Skeletal muscle satellite cell (primary cell): Measurements from ENCODE around the gene ADSS1.

Experiments
- H3K27me3 ChIP-seq: 2 replicates; pipeline ENCODE4 v1.7.0; 2013; ENCODE audit warnings: low read length; ENCODE audit not compliant: control insufficient read depth, insufficient read depth
- H3K36me3 ChIP-seq: 2 replicates; pipeline ENCODE4 v1.7.0; 2013; ENCODE audit warnings: mild to moderate bottlenecking, control low read depth, low read length; ENCODE audit not compliant: insufficient read depth
- H3K4me1 ChIP-seq: 2 replicates; pipeline ENCODE4 v1.7.0; 2013; ENCODE audit warnings: low read length; ENCODE audit not compliant: control insufficient read depth, insufficient read depth
- H3K4me2 ChIP-seq: 2 replicates; pipeline ENCODE4 v1.7.0; 2013; ENCODE audit warnings: mild to moderate bottlenecking, low read length
- H3K4me3 ChIP-seq: 2 replicates; pipeline ENCODE4 v1.7.0; 2013; ENCODE audit warnings: low read length
- H3K9ac ChIP-seq: 2 replicates; pipeline ENCODE4 v1.7.0; 2013; ENCODE audit warnings: mild to moderate bottlenecking, low read depth, low read length, moderate library complexity
- H3K9me3 ChIP-seq: replicated peaks from 2 replicates; pipeline ENCODE4 v1.7.0; 2013; ENCODE audit warnings: mild to moderate bottlenecking, control low read depth, low read length

Gene ADSS1

GRCh38 chr14:104771918-104772706 is 48.1 kb downstream of the ADSS1 start:
- Histone ChIP-seq H3K4me2 (no peak overlapping the region), H3K27me3 (no peaks in the 10 kb centered on the region), H3K36me3 (peaks cover 60% of the 10 kb centered on the region), H3K4me1 (peaks cover 4% of the 10 kb centered on the region), H3K4me3 (no peak overlapping the region), H3K9ac (no peak overlapping the region), H3K9me3 (no peaks in the 10 kb centered on the region)

GRCh38 chr14:104772707-104773504 is 48.9 kb downstream of the ADSS1 start:
- H3K36me3 ChIP-seq, result peaks cover 65% of the 10 kb centered on the region
- H3K4me3 ChIP-seq, result no peak overlapping the region
- H3K9ac ChIP-seq, result no peak overlapping the region
- no peak overlapping the region for H3K4me2 ChIP-seq
- H3K9me3 ChIP-seq, result no peaks in the 10 kb centered on the region
- no peaks in the 10 kb centered on the region for H3K27me3 ChIP-seq
- H3K4me1 ChIP-seq, result peaks cover 4% of the 10 kb centered on the region

GRCh38 chr14:104773505-104774452 is 49.8 kb downstream of the ADSS1 start:
- Histone ChIP-seq H3K4me1 (peaks cover 3% of the 10 kb centered on the region), H3K9me3 (no peaks in the 10 kb centered on the region)

GRCh38 chr14:104774453-104775072 is 50.5 kb downstream of the ADSS1 start:
- H3K4me1 ChIP-seq, result no peaks in the 10 kb centered on the region
- H3K9ac ChIP-seq, result no peak overlapping the region
- H3K4me3 ChIP-seq, result no peak overlapping the region
- H3K9me3 ChIP-seq, result no peaks in the 10 kb centered on the region
- H3K36me3 ChIP-seq, result peaks cover 66% of the 10 kb centered on the region
- H3K27me3 ChIP-seq, result no peaks in the 10 kb centered on the region
- H3K4me2 ChIP-seq, result no peak overlapping the region

More at GRCh38 chr14:104773505-104774452, 49.8 kb downstream of the ADSS1 start:
- Histone ChIP-seq H3K27me3 (no peaks in the 10 kb centered on the region), H3K4me3 (no peak overlapping the region), H3K9ac (no peak overlapping the region), H3K36me3 (peaks cover 68% of the 10 kb centered on the region), H3K4me2 (no peak overlapping the region)

- no peak overlapping the region for H3K9ac ChIP-seq
- no peaks in the 10 kb centered on the region for H3K4me1 ChIP-seq
- no peak overlapping the region for H3K4me2 ChIP-seq
- H3K27me3 ChIP-seq, result no peaks in the 10 kb centered on the region
- H3K36me3 ChIP-seq, result peaks cover 70% of the 10 kb centered on the region
- no peaks in the 10 kb centered on the region for H3K9me3 ChIP-seq
- no peak overlapping the region for H3K4me3 ChIP-seq
Observed at GRCh38 chr14:104775073-104775489, 51.1 kb downstream of the ADSS1 start.

- H3K4me1 ChIP-seq, result no peaks in the 10 kb centered on the region
- H3K36me3 ChIP-seq, result peaks cover 63% of the 10 kb centered on the region
- H3K4me2 ChIP-seq, result no peak overlapping the region
- no peak overlapping the region for H3K4me3 ChIP-seq
- H3K27me3 ChIP-seq, result no peaks in the 10 kb centered on the region
- H3K9me3 ChIP-seq, result no peaks in the 10 kb centered on the region
- no peak overlapping the region for H3K9ac ChIP-seq
Observed at GRCh38 chr14:104776481-104776880, 52.5 kb downstream of the ADSS1 start.

GRCh38 chr14:104776961-104777807 is 53.2 kb downstream of the ADSS1 start:
- Histone ChIP-seq H3K27me3 (no peaks in the 10 kb centered on the region), H3K9ac (no peak overlapping the region), H3K9me3 (no peaks in the 10 kb centered on the region), H3K36me3 (peaks cover 56% of the 10 kb centered on the region), H3K4me2 (no peak overlapping the region), H3K4me1 (no peaks in the 10 kb centered on the region), H3K4me3 (no peak overlapping the region)

GRCh38 chr14:104777808-104778249 is 53.8 kb downstream of the ADSS1 start:
- Histone ChIP-seq H3K4me2 (no peak overlapping the region), H3K27me3 (no peaks in the 10 kb centered on the region), H3K9ac (no peak overlapping the region), H3K4me3 (no peak overlapping the region), H3K4me1 (no peaks in the 10 kb centered on the region), H3K36me3 (peaks cover 49% of the 10 kb centered on the region), H3K9me3 (no peaks in the 10 kb centered on the region)

- H3K4me1 ChIP-seq, result no peaks in the 10 kb centered on the region
- no peak overlapping the region for H3K4me3 ChIP-seq
- peaks cover 41% of the 10 kb centered on the region for H3K36me3 ChIP-seq
- no peak overlapping the region for H3K9ac ChIP-seq
- H3K9me3 ChIP-seq, result no peaks in the 10 kb centered on the region
- no peak overlapping the region for H3K4me2 ChIP-seq
- no peaks in the 10 kb centered on the region for H3K27me3 ChIP-seq
Observed at GRCh38 chr14:104778694-104779331, 54.8 kb downstream of the ADSS1 start.
